ENCODE results near the gene AKT3.

Gene AKT3

GRCh38 chr1:243497939-243498681 is 351.9 kb downstream of the AKT3 start:
- no peaks in the 10 kb centered on the region for H3K9me3 ChIP-seq (ENCODE audit: severe bottlenecking)
- H3K36me3 ChIP-seq (ENCODE audit: low read depth): peaks cover 29% of the 10 kb centered on the region
- TF ChIP-seq, protein P1, sequence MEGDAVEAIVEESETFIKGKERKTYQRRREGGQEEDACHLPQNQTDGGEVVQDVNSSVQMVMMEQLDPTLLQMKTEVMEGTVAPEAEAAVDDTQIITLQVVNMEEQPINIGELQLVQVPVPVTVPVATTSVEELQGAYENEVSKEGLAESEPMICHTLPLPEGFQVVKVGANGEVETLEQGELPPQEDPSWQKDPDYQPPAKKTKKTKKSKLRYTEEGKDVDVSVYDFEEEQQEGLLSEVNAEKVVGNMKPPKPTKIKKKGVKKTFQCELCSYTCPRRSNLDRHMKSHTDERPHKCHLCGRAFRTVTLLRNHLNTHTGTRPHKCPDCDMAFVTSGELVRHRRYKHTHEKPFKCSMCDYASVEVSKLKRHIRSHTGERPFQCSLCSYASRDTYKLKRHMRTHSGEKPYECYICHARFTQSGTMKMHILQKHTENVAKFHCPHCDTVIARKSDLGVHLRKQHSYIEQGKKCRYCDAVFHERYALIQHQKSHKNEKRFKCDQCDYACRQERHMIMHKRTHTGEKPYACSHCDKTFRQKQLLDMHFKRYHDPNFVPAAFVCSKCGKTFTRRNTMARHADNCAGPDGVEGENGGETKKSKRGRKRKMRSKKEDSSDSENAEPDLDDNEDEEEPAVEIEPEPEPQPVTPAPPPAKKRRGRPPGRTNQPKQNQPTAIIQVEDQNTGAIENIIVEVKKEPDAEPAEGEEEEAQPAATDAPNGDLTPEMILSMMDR (IDR thresholded peaks at IDR 0.05; ENCODE audit: poor library complexity, severe bottlenecking): no peak
- DNase-seq (ENCODE audit: low spot score) (no peak), ATAC-seq (ENCODE audit: low read depth) (no peak)
- no peak overlapping the region for H3K4me3 ChIP-seq (ENCODE audit: severe bottlenecking)
- no peak overlapping the region for H3K27ac ChIP-seq (ENCODE audit: poor library complexity, severe bottlenecking)
- H3K4me1 ChIP-seq (ENCODE audit: insufficient read depth, poor library complexity, severe bottlenecking): no peaks in the 10 kb centered on the region
- no peaks in the 10 kb centered on the region for H3K27me3 ChIP-seq (ENCODE audit: insufficient read depth, poor library complexity, severe bottlenecking)

DNA sequence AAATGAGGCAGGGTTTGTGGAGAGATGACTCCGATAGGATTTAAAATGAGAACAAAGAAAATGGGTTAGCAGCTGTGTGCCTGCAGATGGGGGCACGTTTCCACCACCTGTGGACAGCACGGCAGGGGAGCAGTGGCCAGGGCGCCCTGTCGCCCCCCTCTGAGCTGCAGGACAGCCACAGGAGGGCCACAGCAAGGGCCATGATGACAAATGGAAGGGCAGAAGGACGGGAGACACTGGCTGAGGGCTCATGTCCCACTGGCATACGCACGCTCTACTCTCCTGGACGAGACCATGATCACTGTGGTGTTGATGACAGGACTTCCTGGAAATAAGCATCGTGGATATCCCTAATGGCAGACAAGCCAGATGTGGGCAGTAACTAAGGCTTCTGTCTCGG is 353.2 kb downstream of the AKT3 start:
- TF ChIP-seq, protein P1 (IDR thresholded peaks at IDR 0.05; ENCODE audit: poor library complexity, severe bottlenecking): no peak
- Histone ChIP-seq H3K27ac (ENCODE audit: poor library complexity, severe bottlenecking) (no peak overlapping the region), H3K4me3 (ENCODE audit: severe bottlenecking) (no peak overlapping the region), H3K36me3 (ENCODE audit: low read depth) (peaks cover 31% of the 10 kb centered on the region), H3K4me1 (ENCODE audit: insufficient read depth, poor library complexity, severe bottlenecking) (no peaks in the 10 kb centered on the region), H3K9me3 (ENCODE audit: severe bottlenecking) (no peaks in the 10 kb centered on the region), H3K27me3 (ENCODE audit: insufficient read depth, poor library complexity, severe bottlenecking) (no peaks in the 10 kb centered on the region)
- DNase-seq (ENCODE audit: low spot score) (no peak), ATAC-seq (ENCODE audit: low read depth) (no peak)

DNA sequence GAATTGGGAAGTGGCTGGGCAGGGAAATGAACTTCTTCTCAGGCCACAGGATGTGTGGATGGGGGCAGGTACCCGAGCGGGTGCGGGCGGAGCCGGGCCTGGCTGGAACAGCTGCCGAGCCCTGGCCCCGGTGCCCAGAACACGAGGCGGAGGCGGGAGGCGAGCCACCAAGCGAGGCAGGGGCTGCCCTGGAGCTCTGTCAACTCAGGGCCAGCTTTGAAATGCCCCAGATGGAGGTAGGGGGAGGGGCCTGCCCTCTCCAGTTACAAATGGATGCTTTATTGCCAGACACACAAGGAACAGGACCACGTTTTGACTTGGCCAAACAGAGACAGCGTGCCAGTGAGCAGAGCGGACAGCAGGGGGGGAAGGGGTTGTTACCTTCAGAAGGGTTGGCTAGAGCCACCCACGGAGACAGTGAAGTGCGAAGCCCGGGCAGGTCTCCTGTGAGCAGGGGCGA is 353.8 kb downstream of the AKT3 start:
- Histone ChIP-seq H3K9me3 (ENCODE audit: severe bottlenecking) (no peaks in the 10 kb centered on the region), H3K27ac (ENCODE audit: poor library complexity, severe bottlenecking) (no peak overlapping the region), H3K4me3 (ENCODE audit: severe bottlenecking) (no peak overlapping the region), H3K4me1 (ENCODE audit: insufficient read depth, poor library complexity, severe bottlenecking) (no peaks in the 10 kb centered on the region), H3K27me3 (ENCODE audit: insufficient read depth, poor library complexity, severe bottlenecking) (no peaks in the 10 kb centered on the region), H3K36me3 (ENCODE audit: low read depth) (peaks cover 35% of the 10 kb centered on the region)
- no peak for DNase-seq (ENCODE audit: low spot score)
- TF ChIP-seq, protein P1 (IDR thresholded peaks at IDR 0.05; ENCODE audit: poor library complexity, severe bottlenecking): no peak
- no peak for ATAC-seq (ENCODE audit: low read depth)

DNA sequence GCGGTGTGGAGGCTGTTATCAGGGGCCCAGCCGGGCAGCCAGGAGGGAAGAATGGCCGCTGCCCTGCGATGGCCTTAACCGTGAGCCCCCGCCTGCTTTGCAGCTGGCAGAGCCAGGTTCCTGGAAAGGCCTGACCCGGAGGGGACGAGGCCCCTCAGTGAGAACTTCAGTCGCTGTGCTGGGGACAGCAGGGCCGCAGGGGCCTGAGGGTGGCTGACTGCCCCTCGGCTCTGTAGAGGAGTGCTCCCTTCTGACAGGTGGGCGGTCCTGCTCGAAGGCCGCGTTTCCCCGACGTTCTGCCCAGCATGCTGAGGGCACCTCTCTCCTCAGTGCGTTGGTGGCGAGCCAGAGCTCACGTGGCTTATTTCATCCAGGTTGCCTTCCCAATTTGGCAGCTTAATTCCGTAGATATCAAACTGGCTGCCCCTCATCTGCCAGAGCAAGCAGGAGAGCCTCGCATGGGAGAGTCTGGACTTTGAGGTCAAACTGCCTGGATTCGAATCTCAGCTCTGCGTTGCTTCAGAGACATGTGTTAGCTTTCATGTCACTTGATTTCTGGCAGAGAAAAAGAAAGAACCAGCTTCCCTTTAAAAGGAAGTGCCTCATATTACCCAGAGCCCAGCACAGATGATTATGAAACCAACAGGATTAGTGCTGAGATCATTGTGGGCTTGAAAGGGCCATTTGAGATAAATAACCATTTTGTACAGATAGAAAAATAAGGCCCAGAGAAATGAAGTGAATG is 354.4 kb downstream of the AKT3 start:
- DNase-seq (ENCODE audit: low spot score): no peak

More for the DNA sequence above, 354.4 kb downstream of the AKT3 start:
- Histone ChIP-seq H3K4me1 (ENCODE audit: insufficient read depth, poor library complexity, severe bottlenecking) (no peaks in the 10 kb centered on the region), H3K9me3 (ENCODE audit: severe bottlenecking) (no peaks in the 10 kb centered on the region), H3K27me3 (ENCODE audit: insufficient read depth, poor library complexity, severe bottlenecking) (no peaks in the 10 kb centered on the region), H3K4me3 (ENCODE audit: severe bottlenecking) (no peak overlapping the region), H3K27ac (ENCODE audit: poor library complexity, severe bottlenecking) (no peak overlapping the region), H3K36me3 (ENCODE audit: low read depth) (peaks cover 41% of the 10 kb centered on the region)
- ATAC-seq (ENCODE audit: low read depth): no peak
- TF ChIP-seq, protein P1 (IDR thresholded peaks at IDR 0.05; ENCODE audit: poor library complexity, severe bottlenecking): no peak
